HG02870 (cell line): ENCODE data around the gene UTP14C.
"Not testable (repeated sequence)": the region's sequence is repeated elsewhere in the genome, so short reads cannot be mapped to it uniquely, and the experiment has no call there.

ENCODE experiments used
- ATAC-seq: cut with Tn5 transposase; IDR thresholded peaks from one replicate; pipeline ENCODE4 v1.9.1; 2021; ENCODE audit warnings: mild to moderate bottlenecking, moderate library complexity; ENCODE audit not compliant: unreplicated experiment

Gene UTP14C

GRCh38 chr13:52043675-52044074 lies 19.2 kb downstream of the UTP14C start:
- no peak for ATAC-seq

DNA sequence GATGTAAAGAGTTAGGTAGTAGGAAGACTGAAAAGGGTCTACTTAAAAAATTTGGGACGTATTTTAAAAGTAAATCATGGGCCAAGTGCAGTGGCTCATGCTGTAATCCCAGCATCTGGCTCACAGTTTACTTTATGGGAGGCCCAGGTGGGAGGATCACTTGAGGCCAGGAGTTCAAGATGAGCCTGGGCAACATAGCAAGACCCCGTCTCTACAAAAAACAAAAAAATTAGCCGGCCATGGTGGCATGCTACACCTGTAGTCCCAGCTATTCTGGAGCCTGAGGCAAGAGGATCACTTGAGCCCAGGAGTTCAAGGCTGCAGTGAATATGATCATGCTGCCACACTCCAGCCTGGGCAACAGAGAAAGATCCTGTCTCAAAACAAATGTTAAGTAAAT lies 23.0 kb downstream of the UTP14C start:
- no peak for ATAC-seq

GRCh38 chr13:52048516-52048915 lies 24.0 kb downstream of the UTP14C start:
- no peak for ATAC-seq

GRCh38 chr13:52051400-52051799 lies 26.9 kb downstream of the UTP14C start:
- no peak for ATAC-seq

GRCh38 chr13:52053460-52053859 lies 29.0 kb downstream of the UTP14C start:
- ATAC-seq, result no peak

DNA sequence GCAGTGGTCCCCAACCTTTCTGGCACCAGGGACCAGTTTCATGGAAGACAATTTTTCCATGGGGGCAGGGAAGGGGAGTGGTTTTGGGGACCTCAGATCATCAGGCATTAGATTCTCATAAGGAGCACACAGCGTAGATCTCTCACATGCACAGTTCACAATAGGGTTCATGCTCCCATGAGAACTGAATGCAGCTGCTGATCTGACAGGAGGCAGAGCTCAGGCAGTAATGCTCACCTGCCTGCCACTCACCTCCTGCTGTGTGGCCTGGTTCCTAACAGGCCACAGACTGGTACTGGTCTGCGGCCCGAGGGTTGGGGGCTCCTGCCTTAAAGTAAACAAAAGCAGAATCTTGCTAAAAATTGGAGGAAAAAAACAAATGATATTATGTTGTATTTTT lies 36.6 kb downstream of the UTP14C start:
- not testable (repeated sequence) for ATAC-seq

- no peak for ATAC-seq
Observed at GRCh38 chr13:52061587-52061986, 37.1 kb downstream of the UTP14C start.

- ATAC-seq, result no peak
Observed at GRCh38 chr13:52067237-52067636, 42.7 kb downstream of the UTP14C start.

GRCh38 chr13:52070929-52071523 lies 46.5 kb downstream of the UTP14C start:
- ATAC-seq, result no peak
